DOHH2 (cell line): ENCODE measurements around the gene HES7.

ENCODE experiments used
- EZH2phosphoT487 ChIP-seq: fragments of 200-600 bp; sonication (generic); IDR thresholded peaks from 2 replicates; pipeline ENCODE4 v1.6.1; 2017; ENCODE audit warnings: borderline replicate concordance, mild to moderate bottlenecking, antibody characterized with exemption, low read length, moderate library complexity, mixed read lengths
- TF ChIP-seq, protein P1 (sequence below): fragments of 200-600 bp; sonication (generic); IDR thresholded peaks from one replicate; pipeline ENCODE4 v1.5.1; 2014; ENCODE audit warnings: antibody characterized with exemption, mild to moderate bottlenecking, low read depth, low read length; ENCODE audit not compliant: poor library complexity, severe bottlenecking

DNA sequence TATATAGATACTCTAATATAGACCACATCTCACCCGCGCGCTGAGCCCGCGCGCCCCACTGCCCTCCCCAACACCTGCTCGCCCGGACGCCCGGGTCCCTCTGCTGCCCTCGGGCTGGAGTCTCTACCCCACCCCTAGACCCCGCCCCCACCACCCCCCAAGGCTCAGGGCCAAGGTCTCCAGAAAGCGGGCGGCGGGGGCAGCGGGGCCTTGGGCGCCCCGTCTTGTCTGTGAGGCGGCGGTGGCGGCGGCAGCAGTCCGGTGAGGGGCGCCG, 2.6 kb downstream of the HES7 start:
- TF ChIP-seq, protein P1, sequence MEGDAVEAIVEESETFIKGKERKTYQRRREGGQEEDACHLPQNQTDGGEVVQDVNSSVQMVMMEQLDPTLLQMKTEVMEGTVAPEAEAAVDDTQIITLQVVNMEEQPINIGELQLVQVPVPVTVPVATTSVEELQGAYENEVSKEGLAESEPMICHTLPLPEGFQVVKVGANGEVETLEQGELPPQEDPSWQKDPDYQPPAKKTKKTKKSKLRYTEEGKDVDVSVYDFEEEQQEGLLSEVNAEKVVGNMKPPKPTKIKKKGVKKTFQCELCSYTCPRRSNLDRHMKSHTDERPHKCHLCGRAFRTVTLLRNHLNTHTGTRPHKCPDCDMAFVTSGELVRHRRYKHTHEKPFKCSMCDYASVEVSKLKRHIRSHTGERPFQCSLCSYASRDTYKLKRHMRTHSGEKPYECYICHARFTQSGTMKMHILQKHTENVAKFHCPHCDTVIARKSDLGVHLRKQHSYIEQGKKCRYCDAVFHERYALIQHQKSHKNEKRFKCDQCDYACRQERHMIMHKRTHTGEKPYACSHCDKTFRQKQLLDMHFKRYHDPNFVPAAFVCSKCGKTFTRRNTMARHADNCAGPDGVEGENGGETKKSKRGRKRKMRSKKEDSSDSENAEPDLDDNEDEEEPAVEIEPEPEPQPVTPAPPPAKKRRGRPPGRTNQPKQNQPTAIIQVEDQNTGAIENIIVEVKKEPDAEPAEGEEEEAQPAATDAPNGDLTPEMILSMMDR: no peak
- TF ChIP-seq EZH2phosphoT487: no peak
